ENCODE measurements around the gene BANF2. TPM values are rescaled to one million over a fixed set of nuclear protein-coding genes. Genes with fewer than 3 reads are reported as not detected.

Gene BANF2
- polyA plus RNA-seq, 1 experiment, result not detected

GRCh38 chr20:17693444-17694001 lies 6.2 kb upstream of the BANF2 start:
- H3K36me3 ChIP-seq (ENCODE audit: control insufficient read depth, insufficient read depth, low read length), result no peaks in the 10 kb centered on the region
- ChIA-PET POLR2A (no interaction called here), CTCF (interaction anchor here (4.0 kb wide), 1 partner anchor 11 kb away, joined by 36 read pairs; the partner anchor contains the start of gene RRBP1)
- TF ChIP-seq CTCF (IDR thresholded peaks at IDR 0.05; ENCODE audit: insufficient read depth, low read depth, low read length), result no peak
- peaks cover 10% of the 10 kb centered on the region for H3K27me3 ChIP-seq (ENCODE audit: control insufficient read depth, insufficient read depth, low read length)
- no peak overlapping the region for H3K4me3 ChIP-seq (ENCODE audit: low read depth, low read length)
- no peak for DNase-seq (ENCODE audit: low read depth)

GRCh38 chr20:17694767-17695166 lies 5.0 kb upstream of the BANF2 start:
- H3K4me3 ChIP-seq (ENCODE audit: low read depth, low read length), result no peak overlapping the region
- ChIA-PET POLR2A (no interaction called here), CTCF (no interaction called here)
- H3K27me3 ChIP-seq (ENCODE audit: control insufficient read depth, insufficient read depth, low read length), result peaks cover 11% of the 10 kb centered on the region
- DNase-seq (ENCODE audit: low read depth), result no peak
- no peaks in the 10 kb centered on the region for H3K36me3 ChIP-seq (ENCODE audit: control insufficient read depth, insufficient read depth, low read length)
- no peak for TF ChIP-seq CTCF (IDR thresholded peaks at IDR 0.05; ENCODE audit: insufficient read depth, low read depth, low read length)

- Histone ChIP-seq H3K4me3 (ENCODE audit: low read depth, low read length) (no peak overlapping the region), H3K27me3 (ENCODE audit: control insufficient read depth, insufficient read depth, low read length) (peaks cover 5% of the 10 kb centered on the region), H3K36me3 (ENCODE audit: control insufficient read depth, insufficient read depth, low read length) (no peaks in the 10 kb centered on the region)
- ChIA-PET POLR2A (no interaction called here), CTCF (interaction anchor here (3.7 kb wide), 1 partner anchor 14 kb away, joined by 11 read pairs; the partner anchor contains the start of gene RRBP1)
- no peak for DNase-seq (ENCODE audit: low read depth)
- TF ChIP-seq CTCF (IDR thresholded peaks at IDR 0.05; ENCODE audit: insufficient read depth, low read depth, low read length), result no peak
Measured at GRCh38 chr20:17696287-17696686, 3.5 kb upstream of the BANF2 start.

- no peak overlapping the region for H3K4me3 ChIP-seq (ENCODE audit: low read depth, low read length)
- DNase-seq (ENCODE audit: low read depth), result no peak
- CTCF ChIA-PET, result interaction anchor here (3.7 kb wide), 1 partner anchor 14 kb away, joined by 11 read pairs; the partner anchor contains the start of gene RRBP1
- POLR2A ChIA-PET, result no interaction called here
- peaks cover 5% of the 10 kb centered on the region; the same call in 1 of the 2 replicates for H3K27me3 ChIP-seq (ENCODE audit: control insufficient read depth, insufficient read depth, low read length)
- TF ChIP-seq CTCF (IDR thresholded peaks at IDR 0.05; ENCODE audit: insufficient read depth, low read depth, low read length), result no peak
- H3K36me3 ChIP-seq (ENCODE audit: control insufficient read depth, insufficient read depth, low read length), result no peaks in the 10 kb centered on the region
Measured at GRCh38 chr20:17697171-17697570, 2.6 kb upstream of the BANF2 start.

- TF ChIP-seq CTCF (IDR thresholded peaks at IDR 0.05; ENCODE audit: insufficient read depth, low read depth, low read length), result no peak
- no peak for DNase-seq (ENCODE audit: low read depth)
- Histone ChIP-seq H3K27me3 (ENCODE audit: control insufficient read depth, insufficient read depth, low read length) (peaks cover 3% of the 10 kb centered on the region; the same call in 1 of the 2 replicates), H3K36me3 (ENCODE audit: control insufficient read depth, insufficient read depth, low read length) (no peaks in the 10 kb centered on the region), H3K4me3 (ENCODE audit: low read depth, low read length) (no peak overlapping the region)
- ChIA-PET CTCF (interaction anchor here (0.7 to 3.7 kb wide), 2 partner anchors 16 to 175 kb away, joined by 3 to 11 read pairs; partner anchors contain the start of gene RRBP1), POLR2A (no interaction called here)
Measured at GRCh38 chr20:17698384-17698783, 1.4 kb upstream of the BANF2 start.

Measured in BJ (cell line).